Spleen (tissue), 7 donors: ENCODE data around the gene MRTFB.

Experiments
- POLR2A ChIP-seq, 3 donors: fragments of 450-650 bp; IDR thresholded peaks; one replicate each; pipeline ENCODE4 v1.5.1; 2017; ENCODE audit warnings: antibody characterized with exemption in 3 of 3, mild to moderate bottlenecking in 1 of 3
- TF ChIP-seq, protein P1 (sequence below), 11 experiments: fragments of 200-600 bp in 7 of 11; fragments of 450-650 bp in 4 of 11; sonication (generic) in 4 of 11; IDR thresholded peaks in 8 of 11; conservative IDR thresholded peaks in 3 of 11; 1 replicate in 7 of 11; 2 replicates in 4 of 11; pipeline versions ENCODE4 v1.4.0 to v1.8.0; 2016 to 2021; ENCODE audit warnings: antibody characterized with exemption in 11 of 11, inconsistent platforms in 4 of 11, mild to moderate bottlenecking in 1 of 11
- donor health status: DM: no; HTN: no; CAD: no; lungs with moderate emphysema.
- donor health status: DM: no; HTN: no; CAD: no.
- donor health status: DM: no; HTN: no; CAD: no.

DNA sequence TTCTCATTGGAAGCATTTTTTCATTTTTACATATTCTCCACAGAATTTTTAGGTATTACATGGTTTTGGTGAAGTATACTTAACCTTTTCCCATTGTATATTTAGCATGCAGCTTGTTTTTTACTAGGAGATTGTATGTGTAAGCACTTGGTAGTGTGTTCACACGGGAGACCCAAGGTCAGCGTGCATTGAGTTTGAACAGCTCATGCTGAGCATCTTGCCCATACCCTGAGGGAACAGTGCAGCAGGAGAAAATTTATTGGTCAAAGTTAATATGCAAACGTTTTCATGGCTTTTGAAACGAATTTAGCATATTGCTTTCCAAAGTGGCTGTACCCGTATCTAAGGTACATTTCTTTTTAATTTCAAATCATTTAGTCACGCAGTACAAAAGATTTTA, 168.7 kb downstream of the MRTFB start:
- TF ChIP-seq, protein P1, sequence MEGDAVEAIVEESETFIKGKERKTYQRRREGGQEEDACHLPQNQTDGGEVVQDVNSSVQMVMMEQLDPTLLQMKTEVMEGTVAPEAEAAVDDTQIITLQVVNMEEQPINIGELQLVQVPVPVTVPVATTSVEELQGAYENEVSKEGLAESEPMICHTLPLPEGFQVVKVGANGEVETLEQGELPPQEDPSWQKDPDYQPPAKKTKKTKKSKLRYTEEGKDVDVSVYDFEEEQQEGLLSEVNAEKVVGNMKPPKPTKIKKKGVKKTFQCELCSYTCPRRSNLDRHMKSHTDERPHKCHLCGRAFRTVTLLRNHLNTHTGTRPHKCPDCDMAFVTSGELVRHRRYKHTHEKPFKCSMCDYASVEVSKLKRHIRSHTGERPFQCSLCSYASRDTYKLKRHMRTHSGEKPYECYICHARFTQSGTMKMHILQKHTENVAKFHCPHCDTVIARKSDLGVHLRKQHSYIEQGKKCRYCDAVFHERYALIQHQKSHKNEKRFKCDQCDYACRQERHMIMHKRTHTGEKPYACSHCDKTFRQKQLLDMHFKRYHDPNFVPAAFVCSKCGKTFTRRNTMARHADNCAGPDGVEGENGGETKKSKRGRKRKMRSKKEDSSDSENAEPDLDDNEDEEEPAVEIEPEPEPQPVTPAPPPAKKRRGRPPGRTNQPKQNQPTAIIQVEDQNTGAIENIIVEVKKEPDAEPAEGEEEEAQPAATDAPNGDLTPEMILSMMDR (IDR thresholded peaks at IDR 0.05 in 8 of 11, conservative IDR thresholded peaks at IDR 0.05 in 3 of 11): no peak
- TF ChIP-seq POLR2A (IDR thresholded peaks at IDR 0.05): no peak
